MM.1S (cell line): Measurements from ENCODE around the gene SNRK.
A peak's percentile ranks its signal among the peaks of the same experiment; 100 is the strongest.

Source experiments
- DNase-seq: peaks from one replicate; pipeline ENCODE4 v3.0.0-alpha.2; 2015
- H2AFZ ChIP-seq: fragments of 300-600 bp; sonication (generic); 2 replicates; pipeline ENCODE4 v1.6.0; 2016; ENCODE audit warnings: antibody characterized with exemption, low read length
- H3F3A ChIP-seq: fragments of 300-600 bp; sonication (generic); 2 replicates; pipeline ENCODE4 v1.6.1; 2016; ENCODE audit warnings: mild to moderate bottlenecking, antibody characterized with exemption, low read length, moderate library complexity, mixed read lengths; ENCODE audit not compliant: insufficient read depth
- H3K27ac ChIP-seq: fragments of 300-600 bp; sonication (generic); 2 replicates; pipeline ENCODE4 v1.5.1; 2016; ENCODE audit warnings: mild to moderate bottlenecking, low read length
- H3K27me3 ChIP-seq: fragments of 300-600 bp; sonication (generic); replicated peaks from 2 replicates; pipeline ENCODE4 v1.6.0; 2016; ENCODE audit warnings: low read length; ENCODE audit not compliant: insufficient read depth
- H3K36me3 ChIP-seq: fragments of 300-600 bp; sonication (generic); replicated peaks from 2 replicates; pipeline ENCODE4 v1.6.1; 2016; ENCODE audit warnings: mild to moderate bottlenecking, low read length, mixed read lengths; ENCODE audit not compliant: insufficient read depth
- H3K4me1 ChIP-seq: fragments of 300-600 bp; sonication (generic); 2 replicates; pipeline ENCODE4 v1.6.1; 2016; ENCODE audit warnings: low read length, mixed read lengths
- H3K4me2 ChIP-seq: fragments of 300-600 bp; sonication (generic); 2 replicates; pipeline ENCODE4 v1.6.0; 2016; ENCODE audit warnings: low read depth, low read length
- H3K4me3 ChIP-seq: fragments of 300-600 bp; sonication (generic); 2 replicates; pipeline ENCODE4 v1.5.1; 2016; ENCODE audit warnings: low read length, mixed read lengths
- H3K79me2 ChIP-seq: fragments of 300-600 bp; sonication (generic); 2 replicates; pipeline ENCODE4 v1.6.1; 2016; ENCODE audit warnings: mixed run types, low read length, mixed read lengths
- H3K9ac ChIP-seq: fragments of 300-600 bp; sonication (generic); 2 replicates; pipeline ENCODE4 v1.6.1; 2016; ENCODE audit warnings: low read length, mixed read lengths
- H3K9me2 ChIP-seq: fragments of 300-600 bp; sonication (generic); replicated peaks from 2 replicates; pipeline ENCODE4 v1.6.1; 2016; ENCODE audit warnings: mild to moderate bottlenecking, low read length, mixed read lengths; ENCODE audit not compliant: insufficient read depth
- H3K9me3 ChIP-seq: fragments of 300-600 bp; sonication (generic); replicated peaks from 2 replicates; pipeline ENCODE4 v1.6.1; 2016; ENCODE audit warnings: mild to moderate bottlenecking, low read length, mixed read lengths; ENCODE audit not compliant: insufficient read depth
- H4K20me1 ChIP-seq: fragments of 300-600 bp; sonication (generic); 2 replicates; pipeline ENCODE4 v1.6.1; 2016; ENCODE audit warnings: mild to moderate bottlenecking, low read length, moderate library complexity, mixed read lengths; ENCODE audit not compliant: insufficient read depth
- CTCF ChIP-seq: fragments of 300-600 bp; sonication (generic); IDR thresholded peaks from 2 replicates; pipeline ENCODE4 v1.5.1; 2016; ENCODE audit warnings: antibody characterized with exemption, low read length, mixed read lengths
- EZH2 ChIP-seq: fragments of 300-600 bp; sonication (generic); optimal IDR thresholded peaks from 2 replicates; pipeline ENCODE3; 2017; ENCODE audit warnings: low read depth, mild to moderate bottlenecking, antibody characterized with exemption, low read length, mixed read lengths
- EZH2phosphoT487 ChIP-seq: fragments of 300-600 bp; sonication (generic); IDR thresholded peaks from 2 replicates; pipeline ENCODE4 v1.6.1; 2018; ENCODE audit warnings: antibody characterized with exemption, low read length

The SNRK gene

GRCh38 chr3:43279082-43279481 lies 7.3 kb upstream of the SNRK start:
- Histone ChIP-seq H3K27me3 (no peaks in the 10 kb centered on the region), H3K79me2 (no peaks in the 10 kb centered on the region), H4K20me1 (no peaks in the 10 kb centered on the region), H3K9me2 (no peaks in the 10 kb centered on the region), H3K4me3 (no peak overlapping the region), H2AFZ (no peak overlapping the region), H3K36me3 (no peaks in the 10 kb centered on the region), H3K4me2 (peak overlapping the region; percentile 68), H3K9me3 (no peaks in the 10 kb centered on the region), H3K4me1 (peaks cover 28% of the 10 kb centered on the region), H3F3A (peaks cover 8% of the 10 kb centered on the region), H3K27ac (peak overlapping the region; percentile 56; the same call in 1 of the 2 replicates), H3K9ac (no peak overlapping the region)
- TF ChIP-seq EZH2 (no peak), EZH2phosphoT487 (no peak), CTCF (no peak)
- DNase-seq, result peak; percentile 19

GRCh38 chr3:43279532-43279931 lies 6.8 kb upstream of the SNRK start:
- H4K20me1 ChIP-seq, result no peaks in the 10 kb centered on the region
- peak overlapping the region; percentile 20; the same call in 1 of the 2 replicates for H3K4me3 ChIP-seq
- H2AFZ ChIP-seq, result peak overlapping the region; percentile 24
- peak overlapping the region; percentile 56; the same call in 1 of the 2 replicates for H3K27ac ChIP-seq
- TF ChIP-seq EZH2, result no peak
- no peak for TF ChIP-seq EZH2phosphoT487
- no peak for TF ChIP-seq CTCF
- peak overlapping the region; percentile 68 for H3K4me2 ChIP-seq
- H3K9me3 ChIP-seq, result no peaks in the 10 kb centered on the region
- no peak overlapping the region for H3K9ac ChIP-seq
- H3K27me3 ChIP-seq, result no peaks in the 10 kb centered on the region
- no peaks in the 10 kb centered on the region for H3K79me2 ChIP-seq
- peaks cover 28% of the 10 kb centered on the region for H3K4me1 ChIP-seq
- peak; percentile 45 for DNase-seq
- H3K36me3 ChIP-seq, result no peaks in the 10 kb centered on the region
- peaks cover 8% of the 10 kb centered on the region for H3F3A ChIP-seq
- H3K9me2 ChIP-seq, result no peaks in the 10 kb centered on the region

- Histone ChIP-seq H3K27ac (no peak overlapping the region), H3K4me2 (no peak overlapping the region), H3K9me2 (no peaks in the 10 kb centered on the region), H3K9me3 (no peaks in the 10 kb centered on the region), H3K4me1 (peaks cover 33% of the 10 kb centered on the region), H4K20me1 (no peaks in the 10 kb centered on the region), H3F3A (peaks cover 8% of the 10 kb centered on the region), H3K27me3 (no peaks in the 10 kb centered on the region), H3K9ac (no peak overlapping the region), H3K79me2 (no peaks in the 10 kb centered on the region), H3K4me3 (no peak overlapping the region), H3K36me3 (no peaks in the 10 kb centered on the region), H2AFZ (no peak overlapping the region)
- TF ChIP-seq CTCF, result no peak
- TF ChIP-seq EZH2phosphoT487, result no peak
- TF ChIP-seq EZH2, result no peak
- DNase-seq, result no peak
Measured at GRCh38 chr3:43281020-43281419, 5.3 kb upstream of the SNRK start.
